Neuronal stem cell (in vitro differentiated cells): Measurements from ENCODE around the gene CACNA2D4.

Source experiments
- DNase-seq: peaks from one replicate; pipeline ENCODE4 v3.0.0-alpha.2; 2013; ENCODE audit warnings: low spot score
- H2AFZ ChIP-seq: one replicate; pipeline ENCODE4 v1.6.1; 2013; ENCODE audit warnings: mild to moderate bottlenecking, low read length, inconsistent platforms
- H2AK5ac ChIP-seq: 2 replicates; pipeline ENCODE4 v1.6.1; 2013; ENCODE audit warnings: low read depth, mild to moderate bottlenecking, inconsistent platforms, low read length, moderate library complexity, mixed read lengths
- H2BK120ac ChIP-seq: 2 replicates; pipeline ENCODE4 v1.6.1; 2013; ENCODE audit warnings: low read depth, mild to moderate bottlenecking, inconsistent platforms, low read length, moderate library complexity, mixed read lengths
- H2BK12ac ChIP-seq: one replicate; pipeline ENCODE4 v1.6.1; 2013; ENCODE audit warnings: low read length, inconsistent platforms
- H2BK15ac ChIP-seq: 2 replicates; pipeline ENCODE4 v1.6.1; 2013; ENCODE audit warnings: mild to moderate bottlenecking, low read length, inconsistent platforms, mixed read lengths
- H2BK5ac ChIP-seq: one replicate; pipeline ENCODE4 v1.6.1; 2013; ENCODE audit warnings: inconsistent platforms, mild to moderate bottlenecking, low read length, moderate library complexity
- H3K14ac ChIP-seq: one replicate; pipeline ENCODE4 v1.6.1; 2013; ENCODE audit warnings: low read length, inconsistent platforms
- H3K18ac ChIP-seq: 2 replicates; pipeline ENCODE4 v1.6.1; 2013; ENCODE audit warnings: low read length, inconsistent platforms
- H3K23ac ChIP-seq: 2 replicates; pipeline ENCODE4 v1.6.1; 2013; ENCODE audit warnings: low read depth, mild to moderate bottlenecking, mixed read lengths, low read length, inconsistent platforms; ENCODE audit not compliant: poor library complexity
- H3K27ac ChIP-seq: replicated peaks from 3 replicates; pipeline ENCODE4 v1.5.1; 2013; ENCODE audit warnings: low read length, inconsistent platforms
- H3K27me3 ChIP-seq, 3 experiments: 2 replicates each; pipeline ENCODE4 v1.6.1; 2013; ENCODE audit warnings: low read length in 3 of 3, mild to moderate bottlenecking in 2 of 3, inconsistent platforms in 1 of 3, low read depth in 1 of 3, mixed read lengths in 1 of 3, moderate library complexity in 1 of 3; ENCODE audit not compliant: control insufficient read depth in 3 of 3, insufficient read depth in 3 of 3
- H3K36me3 ChIP-seq, 2 donors: replicated peaks in 1 of 2; 2 replicates each; pipeline ENCODE4 v1.6.1; 2013; ENCODE audit warnings: low read length in 2 of 2; ENCODE audit not compliant: control insufficient read depth in 2 of 2, insufficient read depth in 2 of 2
- H3K4ac ChIP-seq: 2 replicates; pipeline ENCODE4 v1.6.1; 2013; ENCODE audit warnings: inconsistent platforms, mild to moderate bottlenecking, low read length, moderate library complexity
- H3K4me1 ChIP-seq, 2 donors: 1 replicate in 1 of 2; 2 replicates in 1 of 2; pipeline ENCODE4 v1.6.1; 2013; ENCODE audit warnings: low read length in 2 of 2, low read depth in 1 of 2; ENCODE audit not compliant: control insufficient read depth in 2 of 2, insufficient read depth in 1 of 2
- H3K4me2 ChIP-seq: one replicate; pipeline ENCODE4 v1.6.1; 2013; ENCODE audit warnings: mild to moderate bottlenecking, low read length, inconsistent platforms; ENCODE audit not compliant: insufficient read depth, poor library complexity, severe bottlenecking
- H3K4me3 ChIP-seq, 2 donors: 2 replicates each; pipeline ENCODE4 v1.5.1; 2013; ENCODE audit warnings: low read length in 2 of 2, mild to moderate bottlenecking in 2 of 2, inconsistent platforms in 1 of 2, moderate library complexity in 1 of 2
- H3K79me1 ChIP-seq: one replicate; pipeline ENCODE4 v1.6.1; 2013; ENCODE audit warnings: low read depth, mild to moderate bottlenecking, inconsistent platforms, low read length, moderate library complexity
- H3K9ac ChIP-seq: one replicate; pipeline ENCODE4 v1.6.1; 2013; ENCODE audit warnings: mild to moderate bottlenecking, low read depth, low read length, inconsistent platforms; ENCODE audit not compliant: poor library complexity
- H3K9me3 ChIP-seq, 2 donors: replicated peaks in 1 of 2; 2 replicates each; pipeline versions ENCODE3 to v1.6.1; 2013; ENCODE audit warnings: low read length in 2 of 2, mild to moderate bottlenecking in 2 of 2, inconsistent platforms in 1 of 2, low read depth in 1 of 2, mixed read lengths in 1 of 2, moderate library complexity in 1 of 2; ENCODE audit not compliant: control insufficient read depth in 2 of 2, insufficient read depth in 1 of 2
- H4K8ac ChIP-seq: one replicate; pipeline ENCODE4 v1.6.1; 2013; ENCODE audit warnings: low read depth, mild to moderate bottlenecking, inconsistent platforms, low read length, moderate library complexity
- H4K91ac ChIP-seq: one replicate; pipeline ENCODE4 v1.6.1; 2013; ENCODE audit warnings: low read length, low read depth, mild to moderate bottlenecking, inconsistent platforms; ENCODE audit not compliant: poor library complexity
- WGBS, 2 donors: extraction: QIAGEN DNeasy Blood & Tissue Kit; methylation state at CpG; one replicate each; pipeline ENCODE4 v1.1.7; 2013; ENCODE audit warnings: missing lambda C conversion rate in 2 of 2, mixed read lengths in 1 of 2; ENCODE audit not compliant: insufficient read length in 2 of 2, insufficient replicate concordance in 1 of 2; ENCODE audit errors: extremely low coverage in 2 of 2; 5-methylcytosine and 5-hydroxymethylcytosine counted together

CACNA2D4 gene

GRCh38 chr12:1769809-1770494, 148.5 kb downstream of the CACNA2D4 start:
- no peak overlapping the region for H2AK5ac ChIP-seq
- no CpG with 5 or more reads among the region's 8 CpGs for WGBS, 2 donors
- no peak overlapping the region for H3K27ac ChIP-seq
- H2BK120ac ChIP-seq = no peak overlapping the region
- H3K4me1 ChIP-seq = peaks cover 0 to 3% of the 10 kb centered on the region in 2 donors
- peaks cover 4% of the 10 kb centered on the region for H3K79me1 ChIP-seq
- peaks cover 2 to 40% of the 10 kb centered on the region in 2 donors for H3K36me3 ChIP-seq
- no peak overlapping the region for H4K91ac ChIP-seq
- no peak overlapping the region for H2BK15ac ChIP-seq
- H3K4ac ChIP-seq = no peak overlapping the region
- no peak for DNase-seq
- no peak overlapping the region for H3K9ac ChIP-seq
- H2AFZ ChIP-seq = no peak overlapping the region
- H3K27me3 ChIP-seq = peaks cover 0 to 2% (median 0%) of the 10 kb centered on the region in 3 experiments
- no peak overlapping the region for H3K14ac ChIP-seq
- H2BK5ac ChIP-seq = no peak overlapping the region
- no peaks in the 10 kb centered on the region for H3K9me3 ChIP-seq
- no peak overlapping the region for H3K23ac ChIP-seq
- no peak overlapping the region for H3K4me2 ChIP-seq
- no peak overlapping the region for H3K4me3 ChIP-seq
- H4K8ac ChIP-seq = no peak overlapping the region
- no peak overlapping the region for H3K18ac ChIP-seq
- no peak overlapping the region for H2BK12ac ChIP-seq

- no peak for DNase-seq
- Histone ChIP-seq H3K27me3 (peaks cover 0 to 2% (median 0%) of the 10 kb centered on the region in 3 experiments), H3K4me1 (peaks cover 0 to 2% of the 10 kb centered on the region in 2 donors), H4K91ac (no peak overlapping the region), H2AFZ (no peak overlapping the region), H4K8ac (no peak overlapping the region), H3K4ac (no peak overlapping the region), H3K36me3 (peaks cover 0 to 31% of the 10 kb centered on the region in 2 donors), H3K4me3 (no peak overlapping the region), H2BK120ac (no peak overlapping the region), H2BK5ac (no peak overlapping the region), H3K4me2 (no peak overlapping the region), H3K79me1 (peaks cover 4% of the 10 kb centered on the region), H2AK5ac (no peak overlapping the region), H3K23ac (no peak overlapping the region), H3K18ac (no peak overlapping the region), H3K9ac (no peak overlapping the region), H3K14ac (no peak overlapping the region), H2BK12ac (no peak overlapping the region), H2BK15ac (no peak overlapping the region), H3K27ac (no peak overlapping the region), H3K9me3 (no peaks in the 10 kb centered on the region)
- no CpG with 5 or more reads among the region's 1 CpG for WGBS, 2 donors
Observed at GRCh38 chr12:1768615-1769014, 149.8 kb downstream of the CACNA2D4 start.

GRCh38 chr12:1767407-1768090, 150.9 kb downstream of the CACNA2D4 start:
- Histone ChIP-seq H2AFZ (no peak overlapping the region), H2BK5ac (no peak overlapping the region), H4K8ac (no peak overlapping the region), H2BK15ac (no peak overlapping the region), H2BK120ac (no peak overlapping the region), H3K9me3 (no peaks in the 10 kb centered on the region), H3K79me1 (peaks cover 4% of the 10 kb centered on the region), H3K9ac (no peak overlapping the region), H3K14ac (no peak overlapping the region), H4K91ac (no peak overlapping the region), H3K36me3 (peaks cover 0 to 27% of the 10 kb centered on the region in 2 donors), H3K4me1 (peaks cover 0 to 2% of the 10 kb centered on the region in 2 donors), H2AK5ac (no peak overlapping the region), H3K23ac (no peak overlapping the region), H3K27me3 (peaks cover 0 to 2% (median 0%) of the 10 kb centered on the region in 3 experiments), H3K4me2 (no peak overlapping the region), H3K27ac (no peak overlapping the region), H3K18ac (no peak overlapping the region), H2BK12ac (no peak overlapping the region), H3K4ac (no peak overlapping the region), H3K4me3 (no peak overlapping the region)
- WGBS, 2 donors = no CpG with 5 or more reads among the region's 1 CpG
- no peak for DNase-seq

GRCh38 chr12:1766110-1766509, 152.3 kb downstream of the CACNA2D4 start:
- Histone ChIP-seq H2BK15ac (no peak overlapping the region), H2AK5ac (no peak overlapping the region), H3K18ac (no peak overlapping the region), H4K8ac (no peak overlapping the region), H3K36me3 (peaks cover 0 to 29% of the 10 kb centered on the region in 2 donors), H2BK5ac (no peak overlapping the region), H3K4me2 (no peak overlapping the region), H3K4me1 (peaks cover 0 to 2% of the 10 kb centered on the region in 2 donors), H2BK120ac (no peak overlapping the region), H2BK12ac (no peak overlapping the region), H3K79me1 (peaks cover 4% of the 10 kb centered on the region), H2AFZ (no peak overlapping the region), H3K9me3 (no peaks in the 10 kb centered on the region), H3K4me3 (no peak overlapping the region), H3K9ac (no peak overlapping the region), H3K14ac (no peak overlapping the region), H3K27ac (no peak overlapping the region), H3K27me3 (peaks cover 0 to 2% (median 0%) of the 10 kb centered on the region in 3 experiments), H3K4ac (no peak overlapping the region), H4K91ac (no peak overlapping the region), H3K23ac (no peak overlapping the region)
- no peak for DNase-seq
- no CpG with 5 or more reads among the region's 1 CpG for WGBS, 2 donors
